K562 (cell line): Measurements from ENCODE around the gene ARHGEF17. TPM values are rescaled to one million over a fixed set of nuclear protein-coding genes. Genes with fewer than 3 reads are reported as not detected.

Source experiments
- ATAC-seq: fragments of 200-7000 bp; cut with Tn5 transposase; 3 replicates; pipeline ENCODE4 v1.9.1; 2020; ENCODE audit warnings: moderate library complexity
- BruUV-seq: library from RNA; stranded (reverse); fragments of 400-500 nt; replicated peaks from 2 replicates; lab custom pipeline; 2021; lab: Mats Ljungman, UMichigan
- CTCF ChIA-PET: fragments of 300-600 bp; formaldehyde crosslinking; extraction: SDS; loops from one replicate; lab custom pipeline; 2021; ENCODE audit warnings: low intra/inter-chr PET ratio; lab: Yijun Ruan, JAX
- POLR2A ChIA-PET: fragments of 300-600, 350-650 bp; sonication (Branson Sonifier 250); formaldehyde crosslinking; extraction: SDS; loops from one replicate; lab custom pipeline; 2021; ENCODE audit warnings: antibody characterized with exemption, inconsistent platforms; lab: Yijun Ruan, JAX
- DNase-seq, 4 experiments: peaks; one replicate each; pipeline versions ENCODE4 v3.0.0 to v3.0.0-alpha.2; 2011 to 2018; ENCODE audit warnings: low spot score in 3 of 4, mixed read lengths in 3 of 4; ENCODE audit errors: extremely low read depth in 1 of 4
- FAIRE-seq: peaks from 2 replicates; lab custom pipeline; 2011; peaks lifted over from hg19 to GRCh38; lab: Jason Lieb, UNC
- H2AFZ ChIP-seq: 2 replicates; pipeline ENCODE4 v1.6.0; 2011; ENCODE audit warnings: low read depth, low read length, control low read depth, inconsistent platforms
- H3K27ac ChIP-seq: fragments of 200-600 bp; 3 replicates; pipeline ENCODE4 v1.8.0; 2011; ENCODE audit warnings: low read depth, mild to moderate bottlenecking, control low read depth, inconsistent platforms, low read length, moderate library complexity, mixed read lengths; ENCODE audit errors: extremely low read depth
- H3K27me3 ChIP-seq, 2 experiments: fragments of 300-600 bp in 1 of 2; 2 replicates in 1 of 2; 3 replicates in 1 of 2; pipeline versions ENCODE4 v1.6.0 to v1.8.0; 2011; ENCODE audit warnings: inconsistent platforms in 2 of 2, low read length in 2 of 2, mild to moderate bottlenecking in 1 of 2, mixed read lengths in 1 of 2, moderate library complexity in 1 of 2; ENCODE audit not compliant: control insufficient read depth in 2 of 2, insufficient read depth in 2 of 2
- H3K36me3 ChIP-seq: fragments of 300-600 bp; 3 replicates; pipeline ENCODE4 v1.8.0; 2011; ENCODE audit warnings: mild to moderate bottlenecking, low read length, inconsistent platforms; ENCODE audit not compliant: control insufficient read depth, insufficient read depth
- H3K4me1 ChIP-seq, 2 experiments: fragments of 200-600 bp in 1 of 2; replicated peaks in 1 of 2; 2 replicates in 1 of 2; 3 replicates in 1 of 2; pipeline versions ENCODE4 v1.5.1 to v1.8.0; 2011; ENCODE audit warnings: inconsistent platforms in 2 of 2, low read length in 2 of 2, mild to moderate bottlenecking in 1 of 2, mixed read lengths in 1 of 2, moderate library complexity in 1 of 2; ENCODE audit not compliant: control insufficient read depth in 2 of 2, insufficient read depth in 2 of 2
- H3K4me2 ChIP-seq: 2 replicates; pipeline ENCODE4 v1.6.1; 2011; ENCODE audit warnings: low read length, control low read depth, inconsistent platforms, mixed read lengths; ENCODE audit not compliant: insufficient read depth
- H3K4me3 ChIP-seq: fragments of 200-600 bp; sonication (generic), shearing (Covaris generic); 2 replicates; pipeline ENCODE4 v1.5.1; 2016; ENCODE audit warnings: control low read depth, inconsistent platforms
- H3K79me2 ChIP-seq: fragments of 200-600 bp; 3 replicates; pipeline ENCODE4 v1.8.0; 2011; ENCODE audit warnings: low read length, inconsistent platforms; ENCODE audit not compliant: control insufficient read depth, insufficient read depth
- H3K9ac ChIP-seq, 2 experiments: 2 replicates each; pipeline versions ENCODE4 v1.6.0 to v1.6.1; 2011; ENCODE audit warnings: low read depth in 2 of 2, low read length in 2 of 2, control low read depth in 1 of 2, inconsistent platforms in 1 of 2, mild to moderate bottlenecking in 1 of 2, mixed read lengths in 1 of 2; ENCODE audit not compliant: insufficient read depth in 1 of 2
- H3K9me1 ChIP-seq: one replicate; pipeline ENCODE4 v1.6.0; 2011; ENCODE audit warnings: inconsistent platforms, mild to moderate bottlenecking, low read length, moderate library complexity; ENCODE audit not compliant: control insufficient read depth, insufficient read depth
- H3K9me3 ChIP-seq: replicated peaks from 2 replicates; pipeline ENCODE4 v1.5.1; 2011; ENCODE audit warnings: low read depth, low read length, inconsistent platforms; ENCODE audit not compliant: control insufficient read depth, insufficient read depth
- H4K20me1 ChIP-seq: replicated peaks from 2 replicates; pipeline ENCODE4 v1.6.1; 2011; ENCODE audit warnings: low read length, inconsistent platforms, mixed read lengths; ENCODE audit not compliant: control insufficient read depth, insufficient read depth
- ARID2 ChIP-seq: fragments of 450-650 bp; IDR thresholded peaks from 2 replicates; pipeline ENCODE4 v1.6.1; 2017; ENCODE audit warnings: antibody characterized with exemption, mild to moderate bottlenecking
- ATF1 ChIP-seq, 2 experiments: fragments of 450-650 bp in 1 of 2; IDR thresholded peaks; 2 replicates each; pipeline ENCODE4 v1.6.1; 2016; ENCODE audit warnings: missing compliant biosample characterization in 1 of 2, missing genetic modification characterization in 1 of 2
- CCAR2 ChIP-seq: fragments of 200-400 bp; formaldehyde crosslinking; IDR thresholded peaks from 2 replicates; pipeline ENCODE4 v1.6.1; 2017; ENCODE audit warnings: mild to moderate bottlenecking, low read depth, low read length
- ELF1 ChIP-seq: fragments of 200-800 bp; sonication (Bioruptor generic); IDR thresholded peaks from 2 replicates; pipeline ENCODE4 v1.6.1; 2016; ENCODE audit warnings: missing genetic modification characterization, missing compliant biosample characterization
- GABPB2 ChIP-seq: fragments of 250-450 bp; sonication (Bioruptor Pico); conservative IDR thresholded peaks from 2 replicates; pipeline ENCODE4 v1.5.1; 2021; ENCODE audit warnings: mild to moderate bottlenecking
- HOMEZ ChIP-seq: fragments of 250-450 bp; sonication (Bioruptor Pico); IDR thresholded peaks from 2 replicates; pipeline ENCODE4 v1.4.0; 2020; ENCODE audit warnings: mild to moderate bottlenecking, moderate library complexity
- HOXB6 ChIP-seq: fragments of 250-450 bp; sonication (Bioruptor Pico); IDR thresholded peaks from 2 replicates; pipeline ENCODE4 v1.5.1; 2022; ENCODE audit warnings: mild to moderate bottlenecking, borderline replicate concordance
- NR2F6 ChIP-seq: fragments of 450-650 bp; formaldehyde crosslinking; IDR thresholded peaks from 2 replicates; pipeline ENCODE4 v1.4.0; 2020; ENCODE audit warnings: mild to moderate bottlenecking
- POLR2A ChIP-seq: fragments of 450-650 bp; conservative IDR thresholded peaks from 2 replicates; pipeline ENCODE4 v1.6.1; 2016
- RBFOX2 ChIP-seq: fragments of 200-400 bp; formaldehyde crosslinking; IDR thresholded peaks from 2 replicates; pipeline ENCODE4 v1.6.1; 2017; ENCODE audit warnings: low read depth, mild to moderate bottlenecking, low read length, moderate library complexity
- RBM22 ChIP-seq: fragments of 200-400 bp; formaldehyde crosslinking; IDR thresholded peaks from 2 replicates; pipeline ENCODE4 v1.6.1; 2018; ENCODE audit warnings: low read length, low read depth; ENCODE audit not compliant: poor library complexity, severe bottlenecking
- RNF2 ChIP-seq: sonication (generic); IDR thresholded peaks from 2 replicates; pipeline ENCODE4 v1.6.1; 2016
- SRSF7 ChIP-seq: fragments of 200-400 bp; formaldehyde crosslinking; optimal IDR thresholded peaks from 2 replicates; pipeline ENCODE3; 2017; ENCODE audit warnings: mild to moderate bottlenecking, low read depth, low read length
- ZNF146 ChIP-seq: IDR thresholded peaks from one replicate; pipeline ENCODE4 v1.6.1; 2018; ENCODE audit warnings: missing compliant biosample characterization; ENCODE audit not compliant: unreplicated experiment
- ZNF23 ChIP-seq: fragments of 250-450 bp; sonication (Bioruptor Pico); IDR thresholded peaks from 2 replicates; pipeline ENCODE4 v1.4.0; 2020; ENCODE audit warnings: mild to moderate bottlenecking
- ZNF253 ChIP-seq: fragments of 250-450 bp; sonication (Bioruptor Pico); conservative IDR thresholded peaks from 2 replicates; pipeline ENCODE4 v1.6.1; 2021; ENCODE audit warnings: mild to moderate bottlenecking
- ZNF655 ChIP-seq: fragments of 250-450 bp; sonication (Bioruptor Pico); IDR thresholded peaks from 2 replicates; pipeline ENCODE4 v1.5.0; 2021
- ZNF785 ChIP-seq: fragments of 250-450 bp; sonication (Bioruptor Pico); IDR thresholded peaks from 2 replicates; pipeline ENCODE4 v1.4.0; 2020; ENCODE audit warnings: mild to moderate bottlenecking
- WGBS: fragments of 100-300 bp; shearing (Covaris generic); methylation state at CpG from one replicate; pipeline ENCODE4 v1.1.6; 2016; ENCODE audit warnings: low coverage, mixed read lengths; ENCODE audit not compliant: insufficient coverage; ENCODE audit errors: missing lambda C conversion rate; 5-methylcytosine and 5-hydroxymethylcytosine counted together
- in situ Hi-C: fragments of 300-500 bp; cut with MboI; formaldehyde crosslinking; loops from 4 replicates; pipeline ENCODE4 v1.15.0; 2018; ENCODE audit warnings: inconsistent platforms, mixed read lengths
- intact Hi-C: fragments of 100-400 bp; cut with micrococcal nuclease; formaldehyde crosslinking; loops from 2 replicates; pipeline ENCODE4 v1.14.2; 2022
- polyA plus RNA-seq, 8 experiments: library from polyadenylated mRNA; depleted of rRNA in 4 of 8; stranded (reverse) in 5 of 8; unstranded in 3 of 8; fragments of >200 nt; fragmentation: Nextera tagmentation in 2 of 8; fragmentation: Illumina TruSeq in 1 of 8; extraction: Ambion mirVana in 2 of 8; extraction: Trizol in 1 of 8; gene quantifications; 2 replicates each; pipeline versions ENCODE4 v1.2.1 to v1.2.3, GENCODE V29; 2011 to 2014; ENCODE audit warnings: inconsistent platforms in 1 of 8, missing spikeins in 1 of 8
- total RNA-seq, 7 experiments: library from RNA; depleted of rRNA in 6 of 7; stranded (reverse); fragments of >200 nt in 6 of 7; fragmentation: Illumina TruSeq in 2 of 7; extraction: Trizol in 2 of 7; gene quantifications; 2 replicates each; pipeline versions ENCODE4 v1.2.1 to v1.2.3, GENCODE V29; 2011 to 2021; ENCODE audit warnings: low replicate concordance in 1 of 7
- TF ChIP-seq, protein P1 (sequence below): sonication (generic); formaldehyde crosslinking; IDR thresholded peaks from 2 replicates; pipeline ENCODE4 v1.8.0; 2023; ENCODE audit warnings: mild to moderate bottlenecking, missing genetic modification reagents

ARHGEF17 gene
- total and polyA plus RNA-seq, 9 of the 15 experiments (the other 6 are each of a cell fraction or from before 2014, with no cell fraction given), result 0.04 to 0.68 (median 0.10) TPM; not detected in 2

- WGBS, result 74% methylated on average over 6 of the region's 6 CpGs
- Histone ChIP-seq H3K27ac (no peak overlapping the region), H2AFZ (no peak overlapping the region), H3K9me1 (peaks cover 24% of the 10 kb centered on the region), H3K79me2 (peaks cover 98% of the 10 kb centered on the region), H3K9me3 (no peaks in the 10 kb centered on the region), H3K9ac (peak overlapping the region in 1 of 2 experiments; percentile 85; a peak in 2 of 4 replicates), H4K20me1 (peaks cover 60% of the 10 kb centered on the region), H3K27me3 (no peaks in the 10 kb centered on the region), H3K36me3 (peaks cover 20% of the 10 kb centered on the region; the same call in 2 of the 3 replicates), H3K4me1 (peaks cover 64 to 97% of the 10 kb centered on the region in 2 experiments), H3K4me2 (no peak overlapping the region), H3K4me3 (no peak overlapping the region)
- intact Hi-C loops, result no loop called here
- in situ Hi-C loops, result no loop called here
- POLR2A ChIA-PET, result interaction anchor here (1.3 to 1.6 kb wide), 3 partner anchors 12 to 21 kb away, joined by 3 to 7 read pairs (median 5); no protein-coding TSS in a partner anchor
- BruUV-seq, result no TSS peak
- ATAC-seq (no peak), DNase-seq (no peak), FAIRE-seq (no peak)
- CTCF ChIA-PET, result no interaction called here
- no peak for TF ChIP-seq ZNF146 (CRISPR knock-in tag)
- TF ChIP-seq SRSF7, result no peak
- no peak for TF ChIP-seq ZNF23 (CRISPR knock-in tag)
- TF ChIP-seq NR2F6, result no peak
- TF ChIP-seq RNF2, result no peak
- no peak for TF ChIP-seq GABPB2
- no peak for TF ChIP-seq ELF1 (tag)
- TF ChIP-seq CCAR2, result no peak
- TF ChIP-seq ARID2, result no peak
- no peak for TF ChIP-seq HOXB6 (CRISPR knock-in tag)
- no peak for TF ChIP-seq ZNF655 (CRISPR knock-in tag)
- TF ChIP-seq ZNF785, result no peak
- no peak for TF ChIP-seq HOMEZ (CRISPR knock-in tag)
- TF ChIP-seq, protein P1, sequence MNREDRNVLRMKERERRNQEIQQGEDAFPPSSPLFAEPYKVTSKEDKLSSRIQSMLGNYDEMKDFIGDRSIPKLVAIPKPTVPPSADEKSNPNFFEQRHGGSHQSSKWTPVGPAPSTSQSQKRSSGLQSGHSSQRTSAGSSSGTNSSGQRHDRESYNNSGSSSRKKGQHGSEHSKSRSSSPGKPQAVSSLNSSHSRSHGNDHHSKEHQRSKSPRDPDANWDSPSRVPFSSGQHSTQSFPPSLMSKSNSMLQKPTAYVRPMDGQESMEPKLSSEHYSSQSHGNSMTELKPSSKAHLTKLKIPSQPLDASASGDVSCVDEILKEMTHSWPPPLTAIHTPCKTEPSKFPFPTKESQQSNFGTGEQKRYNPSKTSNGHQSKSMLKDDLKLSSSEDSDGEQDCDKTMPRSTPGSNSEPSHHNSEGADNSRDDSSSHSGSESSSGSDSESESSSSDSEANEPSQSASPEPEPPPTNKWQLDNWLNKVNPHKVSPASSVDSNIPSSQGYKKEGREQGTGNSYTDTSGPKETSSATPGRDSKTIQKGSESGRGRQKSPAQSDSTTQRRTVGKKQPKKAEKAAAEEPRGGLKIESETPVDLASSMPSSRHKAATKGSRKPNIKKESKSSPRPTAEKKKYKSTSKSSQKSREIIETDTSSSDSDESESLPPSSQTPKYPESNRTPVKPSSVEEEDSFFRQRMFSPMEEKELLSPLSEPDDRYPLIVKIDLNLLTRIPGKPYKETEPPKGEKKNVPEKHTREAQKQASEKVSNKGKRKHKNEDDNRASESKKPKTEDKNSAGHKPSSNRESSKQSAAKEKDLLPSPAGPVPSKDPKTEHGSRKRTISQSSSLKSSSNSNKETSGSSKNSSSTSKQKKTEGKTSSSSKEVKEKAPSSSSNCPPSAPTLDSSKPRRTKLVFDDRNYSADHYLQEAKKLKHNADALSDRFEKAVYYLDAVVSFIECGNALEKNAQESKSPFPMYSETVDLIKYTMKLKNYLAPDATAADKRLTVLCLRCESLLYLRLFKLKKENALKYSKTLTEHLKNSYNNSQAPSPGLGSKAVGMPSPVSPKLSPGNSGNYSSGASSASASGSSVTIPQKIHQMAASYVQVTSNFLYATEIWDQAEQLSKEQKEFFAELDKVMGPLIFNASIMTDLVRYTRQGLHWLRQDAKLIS, result no peak
- no peak for TF ChIP-seq ATF1 (CRISPR knock-in tag; IDR thresholded peaks at IDR 0.05)
- TF ChIP-seq ATF1 (tag; IDR thresholded peaks at IDR 0.05), result no peak
- no peak for TF ChIP-seq ZNF253
- TF ChIP-seq RBM22, result no peak
- TF ChIP-seq POLR2A, result no peak
- no peak for TF ChIP-seq RBFOX2
Observed at GRCh38 chr11:73381589-73381988, 73.5 kb downstream of the ARHGEF17 start.
